B cell (primary cell): ENCODE measurements around the gene RASSF8. TPM values are rescaled to one million over a fixed set of nuclear protein-coding genes. Genes with fewer than 3 reads are reported as not detected.

ENCODE experiments used
- ATAC-seq: fragments of 200-7000 bp; cut with Tn5 transposase; one replicate; pipeline ENCODE4 v1.10.0; 2021; ENCODE audit warnings: low read depth, mild to moderate bottlenecking, moderate number of reproducible peaks, moderate library complexity
- CTCF ChIA-PET: fragments of 350-600 bp; sonication (Branson Sonifier 250); formaldehyde crosslinking; loops from one replicate; lab custom pipeline; 2021; ENCODE audit warnings: antibody characterized with exemption, inconsistent platforms; lab: Charles Lee
- POLR2A ChIA-PET: fragments of 350-600 bp; sonication (Branson Sonifier 250); formaldehyde crosslinking; loops from one replicate; lab custom pipeline; 2021; ENCODE audit warnings: antibody characterized with exemption; lab: Charles Lee
- DNase-seq: peaks from one replicate; pipeline ENCODE4 v3.0.0; 2013
- H2AFZ ChIP-seq: 2 replicates; pipeline ENCODE4 v1.6.1; 2012; ENCODE audit warnings: mild to moderate bottlenecking, low read depth, low read length; ENCODE audit not compliant: insufficient read depth, poor library complexity, severe bottlenecking
- H3K27ac ChIP-seq, 2 donors: 1 replicate in 1 of 2; 2 replicates in 1 of 2; pipeline ENCODE4 v1.5.1; 2012 to 2013; ENCODE audit warnings: low read length in 2 of 2, mild to moderate bottlenecking in 2 of 2, moderate library complexity in 1 of 2
- H3K27me3 ChIP-seq, 4 experiments: fragments of 200-600 bp in 1 of 4; sonication (generic) in 1 of 4; replicated peaks in 1 of 4; 1 replicate in 2 of 4; 2 replicates in 2 of 4; pipeline versions ENCODE4 v1.6.1 to v1.7.0; 2013 to 2016; ENCODE audit warnings: low read length in 3 of 4, mild to moderate bottlenecking in 2 of 4, mixed read lengths in 1 of 4, moderate library complexity in 1 of 4; ENCODE audit not compliant: insufficient read depth in 4 of 4, control insufficient read depth in 3 of 4; ENCODE audit errors: control extremely low read depth in 1 of 4
- H3K36me3 ChIP-seq, 2 experiments: replicated peaks in 1 of 2; 1 replicate in 1 of 2; 2 replicates in 1 of 2; pipeline versions ENCODE4 v1.6.1 to v1.7.1; 2013; ENCODE audit warnings: low read length in 1 of 2; ENCODE audit not compliant: insufficient read depth in 2 of 2, control insufficient read depth in 1 of 2; ENCODE audit errors: control extremely low read depth in 1 of 2, extremely low read depth in 1 of 2
- H3K4me1 ChIP-seq, 2 donors: fragments of 200-600 bp in 1 of 2; sonication (generic) in 1 of 2; 1 replicate in 1 of 2; 2 replicates in 1 of 2; pipeline versions ENCODE4 v1.5.1 to v1.6.1; 2013 to 2017; ENCODE audit warnings: low read length in 2 of 2; ENCODE audit not compliant: control insufficient read depth in 2 of 2, insufficient read depth in 2 of 2
- H3K4me2 ChIP-seq: replicated peaks from 2 replicates; pipeline ENCODE3; 2012; ENCODE audit warnings: mild to moderate bottlenecking, low read depth, low read length; ENCODE audit not compliant: poor library complexity, severe bottlenecking
- H3K4me3 ChIP-seq, 5 experiments: fragments of 200-600 bp in 1 of 5; sonication (generic) in 1 of 5; 1 replicate in 3 of 5; 2 replicates in 2 of 5; pipeline versions ENCODE4 v1.5.1 to v1.7.0; 2011 to 2016; ENCODE audit warnings: low read length in 4 of 5, mild to moderate bottlenecking in 4 of 5, low read depth in 2 of 5, control low read depth in 1 of 5, moderate library complexity in 1 of 5; ENCODE audit not compliant: insufficient read depth in 1 of 5; ENCODE audit errors: control extremely low read depth in 1 of 5, extremely low read depth in 1 of 5
- H3K79me2 ChIP-seq: fragments of 200-600 bp; sonication (generic); one replicate; pipeline ENCODE4 v1.6.0; 2016; ENCODE audit warnings: low read length; ENCODE audit not compliant: control insufficient read depth, insufficient read depth
- H3K9ac ChIP-seq: fragments of 200-600 bp; sonication (generic); 2 replicates; pipeline ENCODE4 v1.6.1; 2017; ENCODE audit warnings: mild to moderate bottlenecking, low read length, moderate library complexity
- H3K9me3 ChIP-seq, 3 donors: one replicate each; pipeline versions ENCODE4 v1.6.1 to v1.7.1; 2013; ENCODE audit warnings: low read length in 2 of 3; ENCODE audit not compliant: control insufficient read depth in 2 of 3, insufficient read depth in 1 of 3; ENCODE audit errors: control extremely low read depth in 1 of 3
- H4K20me1 ChIP-seq: 2 replicates; pipeline ENCODE4 v1.6.0; 2012; ENCODE audit warnings: mild to moderate bottlenecking, low read length; ENCODE audit not compliant: insufficient read depth, control insufficient read depth, poor library complexity, severe bottlenecking
- H3K27ac Mint-ChIP-seq: one replicate; pipeline ENCODE4 v1.8.0; 2021; ENCODE audit warnings: mixed read lengths
- H3K27me3 Mint-ChIP-seq: one replicate; pipeline ENCODE4 v1.8.0; 2021; ENCODE audit warnings: mixed read lengths
- H3K4me1 Mint-ChIP-seq: one replicate; pipeline ENCODE4 v1.8.0; 2021; ENCODE audit warnings: mixed read lengths
- H3K4me3 Mint-ChIP-seq: one replicate; pipeline ENCODE4 v1.8.0; 2021; ENCODE audit warnings: mixed read lengths
- H3K9me3 Mint-ChIP-seq: one replicate; pipeline ENCODE4 v1.8.0; 2022; ENCODE audit warnings: mixed read lengths; ENCODE audit not compliant: insufficient read depth
- EZH2 ChIP-seq: IDR thresholded peaks from 2 replicates; pipeline ENCODE4 v1.6.1; 2012; ENCODE audit warnings: borderline replicate concordance, low read depth, mild to moderate bottlenecking, moderate library complexity, low read length; ENCODE audit not compliant: insufficient read depth, poor library complexity, severe bottlenecking
- WGBS: methylation state at CpG from one replicate; pipeline ENCODE4 v1.1.5; 2013; ENCODE audit warnings: missing lambda C conversion rate; ENCODE audit not compliant: insufficient coverage; 5-methylcytosine and 5-hydroxymethylcytosine counted together
- intact Hi-C: fragments of 100-400 bp; cut with micrococcal nuclease; formaldehyde crosslinking; loops from one replicate; pipeline ENCODE4 v1.10.0; 2022
- polyA plus RNA-seq: library from polyadenylated mRNA; depleted of rRNA; stranded (reverse); fragments of >200 nt; gene quantifications from 2 replicates; pipeline ENCODE4 v1.2.3, GENCODE V29; 2012
- total RNA-seq, 2 donors: library from RNA; stranded (reverse); fragments of 120-200 nt in 1 of 2; gene quantifications; 1 replicate in 1 of 2; 2 replicates in 1 of 2; pipeline versions ENCODE4 v1.2.3 to v1.2.4, GENCODE V29; 2013 to 2022
- TF ChIP-seq, protein P1 (sequence below): fragments of 200-600 bp; IDR thresholded peaks from one replicate; pipeline ENCODE4 v1.8.0; 2022; ENCODE audit warnings: antibody characterized with exemption, mild to moderate bottlenecking

Gene RASSF8
- total and polyA plus RNA-seq, 2 donors (not counting 1 experiment from before 2014, with no cell fraction given): 0.01 to 0.49 TPM

DNA sequence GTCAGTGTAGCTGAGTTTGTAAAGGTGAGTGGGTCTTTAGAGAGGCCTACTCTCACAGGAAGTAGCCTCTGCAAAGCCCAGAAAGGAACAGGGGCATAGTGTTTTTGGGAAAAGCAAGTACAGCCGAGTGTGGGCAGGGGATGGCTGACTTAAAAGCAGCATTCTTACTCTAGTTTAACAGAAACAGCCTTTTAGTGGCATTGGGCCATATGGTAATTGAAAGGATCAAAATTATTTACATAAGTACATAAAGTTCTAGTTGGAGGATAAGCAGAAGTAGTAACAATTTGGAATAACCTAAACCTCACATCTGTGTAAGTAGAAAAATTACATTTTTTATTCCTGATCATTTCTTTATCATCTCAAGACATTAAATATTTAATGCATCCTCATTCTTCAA is 49.1 kb downstream of the RASSF8 start:
- Histone ChIP-seq H3K27ac (no peak overlapping the region), H2AFZ (no peak overlapping the region), H3K4me2 (no peak overlapping the region), H3K36me3 (no peaks in the 10 kb centered on the region), H4K20me1 (no peaks in the 10 kb centered on the region), H3K27me3 (no peaks in the 10 kb centered on the region), H3K9ac (no peak overlapping the region), H3K79me2 (no peaks in the 10 kb centered on the region), H3K4me1 (no peaks in the 10 kb centered on the region), H3K9me3 (peaks cover 0 to 4% (median 0%) of the 10 kb centered on the region in 3 donors), H3K4me3 (no peak overlapping the region)
- no CpG with 5 or more reads among the region's 1 CpG for WGBS
- intact Hi-C loops: no loop called here
- no peak for DNase-seq
- Mint-ChIP-seq H3K27me3 (peaks cover 13% of the 10 kb centered on the region), H3K4me1 (no peaks in the 10 kb centered on the region), H3K4me3 (no peak overlapping the region), H3K27ac (no peak overlapping the region), H3K9me3 (peaks cover 4% of the 10 kb centered on the region)
- TF ChIP-seq, protein P1, sequence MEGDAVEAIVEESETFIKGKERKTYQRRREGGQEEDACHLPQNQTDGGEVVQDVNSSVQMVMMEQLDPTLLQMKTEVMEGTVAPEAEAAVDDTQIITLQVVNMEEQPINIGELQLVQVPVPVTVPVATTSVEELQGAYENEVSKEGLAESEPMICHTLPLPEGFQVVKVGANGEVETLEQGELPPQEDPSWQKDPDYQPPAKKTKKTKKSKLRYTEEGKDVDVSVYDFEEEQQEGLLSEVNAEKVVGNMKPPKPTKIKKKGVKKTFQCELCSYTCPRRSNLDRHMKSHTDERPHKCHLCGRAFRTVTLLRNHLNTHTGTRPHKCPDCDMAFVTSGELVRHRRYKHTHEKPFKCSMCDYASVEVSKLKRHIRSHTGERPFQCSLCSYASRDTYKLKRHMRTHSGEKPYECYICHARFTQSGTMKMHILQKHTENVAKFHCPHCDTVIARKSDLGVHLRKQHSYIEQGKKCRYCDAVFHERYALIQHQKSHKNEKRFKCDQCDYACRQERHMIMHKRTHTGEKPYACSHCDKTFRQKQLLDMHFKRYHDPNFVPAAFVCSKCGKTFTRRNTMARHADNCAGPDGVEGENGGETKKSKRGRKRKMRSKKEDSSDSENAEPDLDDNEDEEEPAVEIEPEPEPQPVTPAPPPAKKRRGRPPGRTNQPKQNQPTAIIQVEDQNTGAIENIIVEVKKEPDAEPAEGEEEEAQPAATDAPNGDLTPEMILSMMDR: no peak
- no peak for TF ChIP-seq EZH2
- CTCF ChIA-PET: no interaction called here
- no peak for ATAC-seq
- POLR2A ChIA-PET: no interaction called here

DNA sequence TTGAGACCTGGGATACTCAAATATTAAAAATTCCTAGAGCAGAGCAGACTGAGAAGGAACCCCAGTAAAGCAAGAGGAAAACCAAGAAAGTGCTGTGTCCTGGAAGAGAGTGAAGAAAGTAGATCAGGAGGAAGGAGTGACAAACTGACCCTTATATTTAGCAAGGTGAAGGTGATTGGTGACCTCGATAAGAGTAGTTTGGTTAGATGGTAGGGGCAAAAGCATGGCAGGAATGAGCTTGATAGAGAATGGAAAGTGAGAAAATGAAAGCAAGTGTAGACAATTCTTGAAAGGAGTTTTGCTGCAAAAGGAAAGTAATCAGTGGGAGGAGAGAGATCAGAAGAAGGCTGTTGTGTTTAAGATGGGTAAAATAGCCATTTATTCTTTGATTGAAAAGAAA is 51.1 kb downstream of the RASSF8 start:
- no peaks in the 10 kb centered on the region for H3K36me3 ChIP-seq
- no peak overlapping the region for H3K9ac ChIP-seq
- CTCF ChIA-PET: interaction anchor here (1.2 to 1.7 kb wide), 2 partner anchors 19 to 573 kb away, joined by 3 to 4 read pairs; no protein-coding TSS in a partner anchor
- intact Hi-C loops: no loop called here
- H3K27ac ChIP-seq: no peak overlapping the region
- Mint-ChIP-seq H3K4me1 (no peaks in the 10 kb centered on the region), H3K27me3 (peaks cover 13% of the 10 kb centered on the region), H3K9me3 (no peaks in the 10 kb centered on the region), H3K27ac (no peak overlapping the region), H3K4me3 (no peak overlapping the region)
- H3K4me3 ChIP-seq: no peak overlapping the region
- TF ChIP-seq, protein P1: no peak
- 100% methylated on average over 1 of the region's 1 CpG for WGBS
- ATAC-seq (no peak), DNase-seq (no peak)
- H2AFZ ChIP-seq: no peak overlapping the region
- no peaks in the 10 kb centered on the region for H4K20me1 ChIP-seq
- no peaks in the 10 kb centered on the region for H3K4me1 ChIP-seq
- no peaks in the 10 kb centered on the region for H3K79me2 ChIP-seq
- no peaks in the 10 kb centered on the region for H3K27me3 ChIP-seq
- POLR2A ChIA-PET: no interaction called here
- no peaks in the 10 kb centered on the region for H3K9me3 ChIP-seq
- H3K4me2 ChIP-seq: no peak overlapping the region
